T-helper 1 cell treated with Interleukin-12 subunit alpha and Interleukin-12 subunit beta and Interleukin-4 antibody, amounts not matched to agents 30 ng/mL and 1 ng/mL, for 36 hours (primary cell): ENCODE data around the gene NRG2. TPM values are rescaled to one million over a fixed set of nuclear protein-coding genes. Genes with fewer than 3 reads are reported as not detected.

Experiments used
- intact Hi-C: fragments of 100-400 bp; cut with micrococcal nuclease; formaldehyde crosslinking; loops from one replicate; pipeline ENCODE4 v1.15.1; 2024
- total RNA-seq: library from RNA; stranded (reverse); gene quantifications from 2 replicates; pipeline ENCODE4 v1.2.3, GENCODE V29; 2022

Gene NRG2
- total RNA-seq, 1 donor from 2014 or later = 0.27 TPM

- intact Hi-C loops = loop anchor here (10.0 kb wide), 1 partner anchor 291 kb away; no protein-coding TSS in a partner anchor
These were observed 179.7 kb downstream of the NRG2 start for GRCh38 chr5:139863361-139863760.

GRCh38 chr5:139862803-139863202 lies 180.3 kb downstream of the NRG2 start:
- intact Hi-C loops = loop anchor here (10.0 kb wide), 1 partner anchor 292 kb away; no protein-coding TSS in a partner anchor

GRCh38 chr5:139862313-139862712 lies 180.8 kb downstream of the NRG2 start:
- intact Hi-C loops = loop anchor here (10.0 kb wide), 1 partner anchor 292 kb away; no protein-coding TSS in a partner anchor

DNA sequence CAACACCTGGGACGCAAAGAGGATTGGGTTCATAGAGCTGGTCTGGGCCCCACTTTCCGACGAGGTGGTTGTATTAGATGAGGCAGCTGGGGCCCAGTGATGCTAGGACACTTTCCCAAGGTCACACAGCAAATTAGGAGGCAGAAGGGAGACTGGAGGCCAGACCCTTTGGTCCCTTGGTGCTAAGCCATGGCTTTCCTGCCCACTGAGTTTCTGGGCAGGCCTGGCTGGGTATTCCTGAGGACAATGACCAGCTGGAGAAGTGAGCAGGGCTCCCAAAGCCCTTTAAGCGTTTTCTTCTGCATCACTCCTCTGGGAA lies 181.3 kb downstream of the NRG2 start:
- intact Hi-C loops = loop anchor here (10.0 kb wide), 1 partner anchor 293 kb away; no protein-coding TSS in a partner anchor

DNA sequence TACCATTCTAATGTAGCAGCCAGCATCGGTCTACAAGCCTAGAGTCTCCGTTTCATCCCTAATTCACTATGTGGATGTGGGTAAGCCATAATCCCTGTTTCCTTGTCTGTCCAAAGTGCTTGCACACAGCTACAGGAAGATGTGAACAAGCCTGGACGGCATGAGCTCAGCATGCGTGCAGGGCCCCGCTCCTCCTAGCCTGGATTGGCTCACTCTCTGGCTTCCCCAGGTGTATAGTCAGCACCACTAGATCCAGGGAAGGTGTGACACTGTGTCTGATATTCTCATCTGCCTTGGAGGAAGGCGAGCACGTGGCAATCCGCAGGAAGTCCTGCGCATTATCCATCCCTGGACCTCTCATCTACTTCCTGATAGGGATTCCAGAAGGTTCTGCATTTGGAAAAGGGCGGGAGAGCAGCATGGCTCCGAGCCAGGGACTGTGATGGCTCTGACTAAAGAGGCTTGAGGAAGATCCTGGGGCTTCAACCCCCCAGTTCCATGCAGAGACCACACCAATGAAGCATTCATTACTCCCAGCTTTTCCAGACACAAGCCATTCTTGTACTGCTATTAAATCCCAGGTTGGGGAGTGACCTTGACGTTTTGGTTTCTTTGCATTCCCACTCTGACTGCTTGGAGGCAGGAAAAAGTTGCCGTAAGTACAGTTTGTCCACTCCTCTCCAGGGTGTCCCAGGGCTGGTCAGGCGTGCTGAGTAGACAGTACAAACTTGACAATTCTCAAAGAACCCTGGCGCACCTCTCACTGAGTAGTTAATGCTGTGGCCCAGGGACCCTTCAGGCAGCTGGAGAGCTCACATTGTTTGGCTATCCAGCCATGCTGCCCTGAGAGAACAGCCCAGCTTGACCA lies 181.8 kb downstream of the NRG2 start:
- intact Hi-C loops = loop anchor here (10.0 kb wide), 1 partner anchor 294 kb away; no protein-coding TSS in a partner anchor

DNA sequence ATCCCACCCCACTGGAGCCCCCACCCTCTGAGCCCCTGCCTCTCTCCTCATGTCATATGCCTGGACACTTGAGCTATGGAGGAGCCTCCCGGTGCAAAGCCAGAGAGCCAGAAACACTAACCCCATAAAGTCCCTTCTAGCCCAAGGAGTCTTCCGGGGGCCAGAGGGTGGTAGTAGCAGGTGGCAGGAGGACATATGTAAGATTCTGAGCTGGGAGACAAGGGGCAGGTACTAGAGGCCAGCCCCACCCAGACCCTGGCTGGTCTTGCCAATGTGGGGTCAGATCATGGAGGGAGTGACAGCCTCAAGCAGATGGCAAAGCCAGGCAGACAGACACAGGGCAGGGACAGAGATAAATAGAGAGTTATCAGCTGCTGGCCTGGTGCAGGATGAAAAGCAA lies 184.1 kb downstream of the NRG2 start:
- intact Hi-C loops = no loop called here

DNA sequence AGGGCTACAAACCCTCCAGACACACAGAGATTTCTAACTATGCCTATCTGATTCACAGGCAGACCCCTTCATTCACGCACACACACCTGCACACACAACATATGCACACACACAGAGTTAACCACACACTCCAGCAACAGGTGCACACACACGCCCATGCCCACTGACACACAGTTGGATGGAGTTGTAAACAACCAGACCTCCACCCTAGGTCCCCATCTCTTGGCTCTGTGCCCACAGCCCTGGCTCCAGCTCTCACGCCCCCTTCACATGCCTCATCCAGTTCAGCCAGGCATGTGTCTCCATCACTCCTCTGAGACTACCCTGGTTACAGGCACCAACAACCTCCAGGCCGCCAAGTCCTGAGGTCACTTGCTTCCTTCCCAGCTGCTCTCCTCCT lies 186.4 kb downstream of the NRG2 start:
- intact Hi-C loops = no loop called here

DNA sequence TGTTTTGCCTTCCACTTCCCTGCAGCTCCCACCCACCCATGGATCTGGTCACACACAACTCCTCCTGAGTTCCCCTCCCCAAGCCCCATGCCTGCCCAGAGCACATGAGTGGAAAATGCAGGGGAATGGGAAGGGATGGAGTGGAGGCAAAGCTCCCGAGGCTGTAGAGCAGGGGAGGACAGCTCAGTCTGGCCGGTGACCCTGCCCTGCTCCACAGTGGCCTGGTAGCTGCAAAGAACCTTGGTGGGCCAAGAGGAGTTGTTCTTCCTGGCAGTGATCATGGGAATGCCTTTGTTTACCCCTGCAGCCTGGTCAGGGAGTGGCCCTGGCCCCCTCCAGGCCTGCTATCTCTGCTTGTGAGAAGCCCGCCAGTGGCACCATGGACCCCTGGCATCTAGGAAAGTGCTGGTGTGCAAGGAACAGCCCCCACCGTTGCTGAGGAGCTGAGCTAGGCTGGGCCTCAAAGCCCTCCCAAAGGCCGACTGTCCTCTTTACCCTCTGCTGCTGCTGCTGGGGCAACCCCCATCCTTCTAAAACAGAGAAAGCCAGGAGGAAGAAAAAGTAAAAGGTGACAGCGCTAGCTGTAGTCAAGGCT lies 187.1 kb downstream of the NRG2 start:
- intact Hi-C loops = no loop called here

GRCh38 chr5:139855451-139855850 lies 187.6 kb downstream of the NRG2 start:
- intact Hi-C loops = no loop called here

GRCh38 chr5:139854953-139855352 lies 188.1 kb downstream of the NRG2 start:
- intact Hi-C loops = no loop called here

GRCh38 chr5:139854029-139854605 lies 189.0 kb downstream of the NRG2 start:
- intact Hi-C loops = no loop called here

- intact Hi-C loops = no loop called here
These were observed 190.4 kb downstream of the NRG2 start for GRCh38 chr5:139852696-139853095.

GRCh38 chr5:139851558-139851957 lies 191.5 kb downstream of the NRG2 start:
- intact Hi-C loops = no loop called here

DNA sequence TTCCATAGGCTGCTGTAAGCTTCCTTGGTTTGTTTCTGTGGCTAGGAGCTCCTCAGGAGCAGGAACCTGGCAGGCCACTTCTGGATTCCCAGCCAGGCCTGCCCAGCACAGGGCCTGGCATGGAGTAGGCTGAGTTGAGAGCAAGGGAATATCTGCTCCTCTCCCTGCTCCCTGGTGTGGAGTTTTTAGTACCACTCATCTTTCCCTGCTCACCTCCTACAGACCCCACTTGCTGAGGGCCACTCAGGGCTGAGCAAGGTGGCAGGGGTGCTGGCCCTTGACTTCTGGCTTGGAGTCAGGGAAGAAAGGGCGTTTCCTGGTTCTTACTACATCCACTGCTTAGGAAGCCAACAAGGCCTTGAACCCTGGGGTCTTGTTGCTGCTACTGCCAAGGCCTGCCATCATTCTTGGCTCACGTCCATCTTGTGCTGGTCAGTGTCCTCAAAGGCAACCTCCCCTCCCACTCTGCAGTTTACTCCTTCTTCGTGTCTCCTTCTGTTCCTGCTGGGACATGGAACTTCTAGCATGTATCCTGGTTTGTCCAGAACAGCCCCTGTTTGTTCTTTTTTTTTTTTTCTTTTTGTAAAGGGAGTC lies 192.6 kb downstream of the NRG2 start:
- intact Hi-C loops = no loop called here

GRCh38 chr5:139849942-139850341 lies 193.2 kb downstream of the NRG2 start:
- intact Hi-C loops = loop anchor here (5.0 kb wide), 1 partner anchor 117 kb away; no protein-coding TSS in a partner anchor

GRCh38 chr5:139849501-139849900 lies 193.6 kb downstream of the NRG2 start:
- intact Hi-C loops = loop anchor here (5.0 kb wide), 1 partner anchor 118 kb away; no protein-coding TSS in a partner anchor

DNA sequence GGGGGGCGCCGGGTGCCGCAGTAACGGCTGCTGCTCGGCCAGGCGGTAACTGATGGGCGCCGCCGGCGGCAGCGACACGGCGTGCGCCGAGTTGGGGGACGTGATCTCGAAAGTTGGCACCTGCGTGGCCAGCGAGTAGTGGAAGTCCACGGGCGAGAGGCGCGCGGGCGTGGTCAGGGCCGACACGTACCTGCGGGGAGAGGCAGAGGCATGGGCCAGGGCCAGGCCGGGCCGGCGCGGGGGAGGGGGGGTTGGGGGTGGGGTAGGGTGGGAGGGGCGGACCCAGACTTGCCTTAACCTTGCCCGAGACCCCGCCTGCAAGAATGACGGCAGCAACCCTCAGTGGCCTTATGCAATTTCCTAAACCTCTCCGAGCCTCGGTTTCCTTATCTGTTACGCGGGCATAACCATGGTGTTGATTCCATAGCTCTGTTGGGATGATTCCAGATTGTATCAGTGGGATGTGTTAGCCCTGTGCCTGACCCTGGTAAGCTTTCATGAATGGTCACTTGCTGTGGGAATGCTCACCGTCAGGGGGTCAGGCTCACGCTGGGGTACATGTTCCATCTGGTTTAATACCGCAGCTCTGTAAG lies 194.5 kb downstream of the NRG2 start:
- intact Hi-C loops = loop anchor here (5.0 kb wide), 1 partner anchor 119 kb away; no protein-coding TSS in a partner anchor

- intact Hi-C loops = loop anchor here (5.0 kb wide), 1 partner anchor 119 kb away; no protein-coding TSS in a partner anchor
These were observed 195.2 kb downstream of the NRG2 start for GRCh38 chr5:139847790-139848507.

DNA sequence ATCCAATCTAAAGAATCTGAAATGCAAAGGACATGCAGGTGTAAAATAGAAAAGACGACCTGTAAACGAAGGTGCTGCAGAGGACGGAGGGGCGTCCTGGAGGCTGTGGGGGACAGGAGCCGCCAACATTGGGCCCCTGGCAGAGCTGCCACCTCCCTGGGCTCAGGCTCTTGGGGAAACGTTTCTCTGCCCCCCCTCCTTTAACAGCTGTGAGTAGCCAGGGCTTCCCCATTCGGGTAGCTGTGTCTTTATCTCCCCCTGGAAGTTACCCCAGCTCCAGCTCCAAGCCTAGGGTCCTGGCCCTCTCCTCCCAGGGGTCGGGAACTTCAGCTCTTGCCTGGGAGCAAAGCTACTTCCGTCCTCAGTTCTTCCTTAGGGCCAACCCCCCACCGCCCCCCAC lies 196.0 kb downstream of the NRG2 start:
- intact Hi-C loops = loop anchor here (5.0 kb wide), 1 partner anchor 120 kb away; no protein-coding TSS in a partner anchor
